H4 (cell line): Measurements from ENCODE around the gene CNOT3. TPM values are rescaled to one million over a fixed set of nuclear protein-coding genes. Genes with fewer than 3 reads are reported as not detected.
"Not testable (repeated sequence)": the region's sequence is repeated elsewhere in the genome, so short reads cannot be mapped to it uniquely, and the experiment has no call there.

Experiments
- DNase-seq: peaks from one replicate; pipeline ENCODE4 v3.0.0-alpha.2; 2015; ENCODE audit warnings: low spot score
- total RNA-seq: library from RNA; depleted of rRNA; stranded (reverse); fragments of >200 nt; shearing (Covaris generic); gene quantifications from 2 replicates; pipeline ENCODE4 v1.2.3, GENCODE V29; 2014; rRNA removed

CNOT3 gene
- total RNA-seq = 18.6 and 27.5 TPM in 2 replicates

DNA sequence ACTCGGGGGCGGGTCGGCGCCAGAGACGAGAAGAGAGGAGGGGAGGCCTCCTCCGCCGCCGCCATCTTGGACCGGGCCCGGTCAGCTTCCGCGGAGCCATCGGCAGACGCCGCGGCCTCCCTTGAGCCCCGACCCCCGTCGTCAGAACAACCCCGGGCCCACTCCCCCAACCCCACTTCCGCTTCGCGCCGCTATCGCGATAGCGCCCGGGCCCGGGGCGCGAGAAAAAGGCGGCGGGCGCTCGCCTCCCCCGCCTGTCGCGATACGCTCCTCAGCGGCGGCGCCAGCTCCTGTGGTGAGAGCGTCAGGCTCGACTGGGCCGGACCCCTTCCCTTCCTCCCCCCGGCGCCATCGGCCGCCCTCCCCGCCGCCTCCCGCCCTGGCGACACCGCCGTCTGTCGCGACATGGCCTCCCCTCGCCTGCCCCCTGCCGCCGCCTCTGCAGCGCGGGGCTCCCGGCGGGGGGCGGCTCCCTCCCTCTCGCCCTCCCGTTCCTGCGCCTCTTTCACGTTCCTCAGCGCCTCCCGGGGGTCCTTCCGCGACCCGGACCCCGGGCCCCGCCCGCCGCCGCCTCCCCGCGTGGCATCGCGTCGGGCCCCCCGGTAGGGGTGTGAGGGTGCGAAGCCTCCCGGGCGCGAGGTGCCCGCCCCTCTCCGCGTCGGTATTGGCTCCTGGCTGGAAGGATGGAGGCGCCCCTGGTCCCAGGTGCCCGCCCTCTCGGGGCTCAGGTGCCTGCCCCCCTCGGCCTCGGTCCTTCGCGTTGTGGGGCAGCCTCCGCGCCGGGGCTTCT, at the start of gene CNOT3:
TSS of gene CNOT3 (plus strand) at position 64 of the 790 bp plus-strand sequence. CDS start 5,217 bp downstream, outside the sequence.
- DNase-seq = no peak

DNA sequence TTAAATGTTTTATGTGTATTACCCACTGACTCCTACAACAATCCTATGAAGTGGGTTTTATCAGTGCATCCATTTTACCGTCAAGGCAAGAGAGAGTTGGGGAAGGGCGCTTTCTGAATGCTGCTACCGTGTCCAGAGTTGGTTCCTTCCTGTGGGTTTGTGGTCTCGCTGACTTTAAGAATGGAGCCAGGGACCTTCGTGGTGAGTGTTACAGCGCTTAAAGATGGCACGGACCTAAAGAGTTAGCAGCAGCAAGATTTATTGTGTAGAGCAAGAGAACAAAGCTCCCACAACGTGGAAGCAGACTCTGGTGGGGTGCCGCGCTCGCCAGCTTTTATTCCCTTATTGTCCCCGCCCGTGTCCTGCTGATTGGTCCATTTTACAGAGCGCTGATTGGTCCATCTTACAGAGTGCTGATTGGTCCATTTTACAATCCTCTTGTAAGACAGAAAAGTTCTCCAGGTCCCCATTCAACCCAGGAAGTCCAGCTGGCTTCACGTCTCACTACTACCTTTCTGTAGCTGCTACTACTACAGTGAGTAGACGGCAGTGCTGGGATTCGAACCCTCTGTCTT, 43.0 kb upstream of the CNOT3 start:
- no peak for DNase-seq

DNA sequence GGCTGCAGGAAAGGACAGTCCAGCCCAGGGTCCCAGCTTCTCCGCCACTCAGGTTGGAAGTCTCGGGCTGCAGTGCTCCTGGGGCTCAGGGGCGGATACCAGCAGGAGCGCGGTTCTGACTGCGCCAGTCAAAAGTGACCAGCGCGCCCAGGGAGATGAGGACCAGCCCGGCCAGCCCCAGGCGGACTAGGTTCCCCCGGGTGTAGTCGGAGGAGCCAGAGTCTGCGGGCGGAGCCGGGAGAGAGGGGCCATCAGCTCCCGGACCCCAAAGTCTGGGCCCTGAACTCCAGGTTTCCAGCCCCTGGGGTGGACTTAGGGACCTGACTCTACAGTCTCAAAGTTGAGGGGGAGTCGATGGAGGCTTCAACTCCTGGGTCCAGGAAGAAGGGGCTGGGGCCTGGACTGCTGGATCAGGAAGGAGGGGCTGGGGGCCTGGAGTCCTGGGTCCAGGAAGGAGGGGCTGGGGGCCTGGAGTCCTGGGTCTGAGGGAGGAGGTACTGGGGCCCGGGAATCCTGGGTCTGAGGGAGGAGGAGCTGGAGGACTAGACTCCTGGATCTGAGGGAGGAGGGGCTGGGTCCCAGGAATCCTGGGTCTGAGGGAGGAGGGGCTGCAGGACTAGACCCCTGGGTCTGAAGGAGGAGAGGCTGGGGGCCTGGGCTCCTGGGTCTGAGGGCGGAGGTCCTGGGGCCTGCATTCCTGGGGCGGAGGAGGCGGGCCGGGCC, 42.3 kb upstream of the CNOT3 start:
- no peak for DNase-seq

DNA sequence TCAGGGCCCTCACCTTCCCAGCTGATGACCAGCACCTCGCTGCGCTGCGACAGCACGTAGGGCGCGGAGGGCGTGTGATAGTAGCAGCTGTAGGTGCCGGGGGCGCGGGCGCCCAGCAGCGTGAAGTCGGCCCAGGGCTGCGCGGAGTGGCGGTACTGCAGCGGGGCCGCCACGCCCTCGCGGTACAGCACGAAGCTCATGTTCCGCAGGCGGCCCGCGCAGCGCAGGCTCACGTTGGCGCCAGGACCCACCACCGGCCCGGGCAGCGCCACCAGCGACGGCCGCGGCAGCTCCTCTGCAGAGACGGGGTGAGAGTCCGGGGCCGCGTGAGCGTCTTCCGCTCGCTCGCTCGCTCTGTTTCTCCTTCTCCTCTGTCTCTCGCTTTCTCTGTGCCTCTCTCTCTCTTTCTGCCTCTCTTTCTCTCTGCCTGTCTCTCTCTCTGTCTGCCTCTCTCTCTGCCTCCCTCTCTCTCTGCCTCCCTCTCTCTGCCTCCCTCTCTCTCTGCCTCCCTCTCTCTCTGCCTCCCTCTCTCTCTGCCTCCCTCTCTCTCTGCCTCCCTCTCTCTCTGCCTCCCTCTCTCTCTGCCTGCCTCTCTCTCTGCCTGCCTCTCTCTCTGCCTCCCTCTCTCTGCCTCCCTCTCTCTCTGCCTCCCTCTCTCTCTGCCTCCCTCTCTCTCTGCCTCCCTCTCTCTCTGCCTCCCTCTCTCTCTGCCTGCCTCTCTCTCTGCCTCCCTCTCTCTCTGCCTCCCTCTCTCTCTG, 41.5 kb upstream of the CNOT3 start:
- not testable (repeated sequence) for DNase-seq

DNA sequence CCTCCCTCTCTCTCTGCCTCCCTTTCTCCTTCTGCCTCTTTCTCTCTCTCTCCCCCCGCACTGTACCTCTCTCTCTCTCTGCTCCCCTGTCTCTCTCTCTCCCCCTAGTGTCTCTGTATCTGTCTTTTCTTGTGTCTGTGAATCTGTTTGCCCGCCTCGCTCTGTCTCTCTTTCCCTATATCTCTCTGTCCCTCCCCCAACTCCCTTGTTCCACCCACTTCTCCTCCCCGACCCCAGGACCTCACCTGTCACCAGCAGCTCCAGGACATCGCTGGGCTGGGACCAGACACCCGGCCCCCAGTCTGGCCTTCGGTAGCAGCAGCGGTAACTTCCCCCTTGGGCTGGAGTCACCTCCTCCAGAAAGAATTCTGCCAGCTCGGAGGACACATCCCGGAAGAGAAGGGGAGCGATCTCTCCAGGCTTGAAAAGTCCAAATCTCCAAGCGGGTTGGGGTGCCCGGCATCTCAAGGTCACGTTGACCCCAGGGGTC, 40.9 kb upstream of the CNOT3 start:
- no peak for DNase-seq

DNA sequence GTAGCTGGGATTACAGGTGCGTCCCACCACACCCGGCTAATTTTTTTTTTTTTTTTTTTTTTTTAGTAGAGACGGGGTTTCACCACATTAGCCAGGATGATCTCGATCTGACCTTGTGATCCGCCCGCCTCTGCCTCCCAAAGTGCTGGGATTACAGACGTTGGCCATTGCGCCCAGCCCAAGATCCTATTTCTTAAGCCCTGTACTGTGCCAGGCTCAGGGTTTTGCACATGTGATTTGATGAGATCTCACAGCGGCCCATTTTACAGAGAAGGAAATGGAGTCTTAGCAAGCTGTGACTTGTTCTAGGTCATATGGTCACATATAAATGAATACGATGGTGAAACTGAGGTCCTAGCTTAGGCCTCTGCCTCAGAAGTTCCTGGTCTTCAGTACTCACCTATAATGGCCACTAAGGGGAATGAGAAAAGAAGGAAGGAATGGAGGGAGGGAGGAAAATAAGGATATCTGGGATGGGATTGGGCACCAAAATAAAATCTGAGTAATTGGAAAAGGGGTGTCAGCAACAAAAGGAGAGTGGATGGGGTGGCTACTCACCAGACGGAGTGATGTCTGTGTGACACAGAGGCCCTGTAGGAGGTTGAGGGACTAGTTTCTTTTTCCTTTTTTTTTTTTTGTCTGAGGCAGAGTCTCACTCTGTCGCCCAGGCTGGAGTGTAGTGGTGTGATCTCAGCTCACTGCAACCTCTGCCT, 38.2 kb upstream of the CNOT3 start:
- no peak for DNase-seq

DNA sequence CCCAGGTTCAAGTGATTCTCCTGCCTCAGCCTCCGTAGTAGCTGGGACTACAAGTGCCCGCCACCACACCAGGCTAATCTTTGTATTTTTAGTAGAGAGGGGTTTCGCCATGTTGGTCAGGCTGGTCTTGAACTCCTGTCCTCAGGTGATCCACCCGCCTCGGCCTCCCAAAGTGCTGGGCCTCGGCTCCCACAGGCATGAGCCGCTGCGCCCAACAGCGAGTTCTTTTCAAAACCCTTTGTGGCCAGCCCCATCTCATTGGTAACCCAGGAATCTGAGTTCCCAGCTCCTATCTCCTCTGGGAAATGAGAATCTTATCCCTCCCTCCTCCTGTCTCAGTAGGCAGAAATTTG, 37.7 kb upstream of the CNOT3 start:
- DNase-seq = not testable (repeated sequence)

DNA sequence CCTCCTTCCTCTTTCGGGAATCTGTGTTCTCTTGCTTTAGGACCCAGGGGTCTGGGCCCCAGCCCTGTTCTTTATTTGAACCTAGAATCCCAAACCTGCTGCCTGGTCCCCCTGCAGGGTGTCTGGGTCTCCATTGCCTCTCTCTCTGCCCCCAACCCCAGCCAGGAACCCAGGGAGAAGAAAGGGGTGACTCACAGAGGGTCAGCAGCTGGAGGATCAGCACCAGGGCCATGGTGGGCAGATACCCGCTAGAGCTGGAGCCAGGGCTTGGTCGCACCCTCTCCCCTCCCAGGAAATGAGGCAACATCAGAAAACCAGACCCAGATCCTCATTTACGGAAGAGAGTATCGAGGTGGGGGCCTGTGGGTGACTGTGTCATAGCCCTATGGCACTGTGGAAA, 37.0 kb upstream of the CNOT3 start, which contains the start of gene OSCAR:
TSS of gene OSCAR (minus strand) at position 243 of the 400 bp plus-strand sequence. CDS start at position 232, 11 bp downstream.
- DNase-seq = no peak

DNA sequence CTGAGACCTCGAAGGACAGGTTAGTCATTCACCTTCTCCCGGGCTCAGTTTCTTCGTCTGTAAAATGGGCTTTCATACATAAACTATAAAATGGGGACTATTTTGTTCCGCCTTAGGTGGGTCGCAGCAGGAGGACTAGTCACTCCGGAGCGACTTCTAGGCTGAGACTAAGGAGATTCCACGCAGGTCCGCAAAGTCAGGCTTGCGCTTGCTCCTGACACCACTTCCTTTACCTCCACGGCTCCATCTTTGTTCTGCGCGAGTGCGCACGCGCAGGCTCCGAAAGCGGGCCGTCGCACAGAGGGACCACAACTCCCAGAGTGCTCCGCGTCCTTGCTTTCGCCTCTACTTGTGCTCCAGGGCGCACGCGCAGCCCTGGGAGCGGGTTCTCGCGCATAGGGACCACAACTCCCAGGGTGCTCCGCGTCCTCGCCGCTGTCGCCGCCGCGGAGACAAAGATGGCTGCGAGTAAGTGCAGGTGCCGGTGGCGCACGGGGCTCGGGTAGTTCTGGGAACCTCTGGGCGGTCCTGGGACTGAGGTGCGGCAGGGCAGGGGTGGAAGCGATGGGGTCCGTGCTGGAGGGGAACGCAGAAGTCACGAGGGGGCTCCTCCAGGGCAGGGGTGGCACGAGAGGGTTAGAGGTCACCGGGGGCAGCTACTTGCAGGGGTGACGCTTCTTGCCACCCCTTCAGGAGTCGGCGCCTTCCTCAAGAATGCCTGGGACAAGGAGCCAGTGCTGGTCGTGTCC, 35.0 kb upstream of the CNOT3 start, which contains the start of gene NDUFA3:
TSS of gene NDUFA3 (plus strand) at position 435 of the 749 bp plus-strand sequence. CDS start at position 459, 24 bp downstream.
- peak; percentile 99 for DNase-seq

DNA sequence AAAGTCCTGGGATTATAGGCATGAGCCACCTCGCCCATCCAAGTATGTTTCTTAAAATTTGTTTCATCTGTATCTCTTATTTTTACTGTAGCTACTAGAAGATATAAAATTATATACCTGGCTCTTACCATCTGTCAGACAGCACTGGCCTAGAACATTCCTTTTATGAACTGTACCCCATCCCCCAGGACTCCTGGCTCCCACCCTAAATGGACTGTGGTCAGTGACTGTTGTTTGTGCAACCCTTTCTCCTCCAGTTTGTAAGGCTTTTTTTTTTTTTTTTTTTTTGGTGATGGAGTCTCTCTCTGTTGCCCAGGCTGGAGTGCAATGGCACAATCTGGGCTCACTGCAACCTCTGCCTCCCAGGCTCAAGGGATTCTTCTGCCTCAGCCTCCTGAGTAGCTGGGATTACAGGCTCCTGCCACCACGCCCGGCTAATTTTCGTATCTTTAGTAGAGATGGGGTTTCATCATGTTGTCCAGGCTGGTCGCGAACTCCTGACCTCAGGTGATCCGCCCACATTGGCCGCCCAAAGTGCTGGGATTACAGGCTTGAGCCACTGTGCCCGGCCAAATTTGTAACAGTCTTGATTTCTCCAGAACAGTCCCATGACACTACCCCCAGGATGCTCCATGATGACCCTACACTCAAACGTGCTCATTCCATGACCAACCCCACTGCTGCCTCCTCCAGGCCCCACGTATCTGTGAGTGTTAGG, 32.4 kb upstream of the CNOT3 start:
- no peak for DNase-seq

DNA sequence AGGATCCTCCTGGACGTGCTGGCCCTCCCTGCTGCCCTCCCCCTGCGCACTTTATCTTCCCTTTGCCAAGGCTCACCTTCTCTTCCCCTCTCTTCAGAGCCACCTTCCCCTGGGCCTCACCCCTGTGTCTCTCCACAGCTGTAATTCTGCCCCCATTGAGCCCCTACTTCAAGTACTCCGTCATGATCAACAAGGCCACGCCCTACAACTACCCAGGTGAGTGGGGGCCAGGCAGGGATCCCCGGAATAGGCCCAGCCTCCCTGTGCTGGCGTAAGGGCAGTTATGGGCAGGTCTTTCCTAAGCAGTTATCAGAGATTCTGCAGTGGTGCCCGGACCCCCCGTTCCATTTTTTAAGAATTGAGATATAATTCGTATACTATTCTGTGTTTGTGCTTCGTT, 31.8 kb upstream of the CNOT3 start:
- no peak for DNase-seq

DNA sequence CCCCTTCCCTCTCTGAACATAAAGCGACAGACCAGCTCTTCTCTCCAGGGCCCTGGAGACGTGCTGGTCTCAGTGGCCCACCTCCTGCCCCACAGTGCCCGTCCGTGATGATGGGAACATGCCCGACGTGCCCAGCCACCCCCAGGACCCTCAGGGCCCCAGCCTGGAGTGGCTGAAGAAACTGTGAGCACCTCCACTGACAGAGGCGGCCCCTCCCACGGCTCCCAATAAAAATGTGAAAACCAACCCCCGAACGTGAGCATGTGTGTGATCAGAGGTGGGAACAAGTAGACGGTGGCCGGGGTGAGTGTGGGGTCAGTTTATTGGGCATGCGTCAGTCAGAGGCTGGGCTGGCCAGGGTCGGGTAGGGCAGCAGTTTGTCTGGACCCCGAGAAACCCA, 30.8 kb upstream of the CNOT3 start:
- DNase-seq = no peak

DNA sequence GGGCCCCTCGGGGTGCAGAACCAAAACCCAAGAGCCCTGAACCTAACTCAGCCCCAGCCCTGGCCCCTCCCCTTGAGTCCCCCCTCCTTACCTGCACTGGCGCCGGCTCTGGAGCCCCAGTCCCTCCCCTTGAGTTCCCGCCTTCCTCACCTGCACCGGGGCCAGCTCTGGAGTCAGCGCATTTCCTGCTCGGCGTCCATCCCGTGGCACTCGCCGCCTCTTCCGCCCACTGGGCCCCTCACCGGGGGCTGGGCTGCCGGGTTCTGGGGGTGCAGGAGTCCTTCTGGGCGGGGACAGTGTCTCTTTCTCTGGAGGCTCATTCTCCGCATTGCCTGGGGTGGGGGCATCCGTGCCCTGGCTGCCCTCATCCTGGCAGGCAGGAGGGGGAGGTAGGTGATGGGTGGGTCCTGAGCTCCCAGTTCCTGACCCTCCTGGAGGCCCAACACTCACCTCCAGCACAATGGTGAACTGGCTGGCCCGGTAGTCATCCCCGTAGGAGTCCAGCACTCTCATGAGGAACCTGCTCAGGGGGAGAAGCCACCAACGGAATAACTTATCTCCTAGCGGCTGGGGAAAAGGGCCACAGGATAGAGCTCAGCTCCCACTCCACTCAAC, 29.6 kb upstream of the CNOT3 start:
- DNase-seq = no peak

DNA sequence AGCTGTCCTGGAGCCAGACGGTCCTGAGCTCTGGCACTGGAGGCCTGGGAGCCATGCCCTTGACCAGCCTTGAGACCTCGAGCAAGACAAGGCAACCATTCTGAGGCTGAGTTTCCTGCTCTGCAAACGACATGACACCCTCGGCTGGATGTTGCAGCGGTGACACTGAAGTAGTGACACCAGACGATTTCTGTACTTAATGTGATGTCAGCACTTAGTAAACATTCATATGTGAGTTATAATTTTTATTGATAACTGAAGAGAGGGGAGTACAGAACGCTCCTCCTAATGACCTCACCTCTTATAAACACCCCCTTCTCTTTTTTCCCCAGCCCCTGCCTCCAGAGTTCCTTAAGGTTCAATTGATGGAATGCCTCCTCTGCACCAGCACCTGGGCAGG, 29.1 kb upstream of the CNOT3 start:
- no peak for DNase-seq

DNA sequence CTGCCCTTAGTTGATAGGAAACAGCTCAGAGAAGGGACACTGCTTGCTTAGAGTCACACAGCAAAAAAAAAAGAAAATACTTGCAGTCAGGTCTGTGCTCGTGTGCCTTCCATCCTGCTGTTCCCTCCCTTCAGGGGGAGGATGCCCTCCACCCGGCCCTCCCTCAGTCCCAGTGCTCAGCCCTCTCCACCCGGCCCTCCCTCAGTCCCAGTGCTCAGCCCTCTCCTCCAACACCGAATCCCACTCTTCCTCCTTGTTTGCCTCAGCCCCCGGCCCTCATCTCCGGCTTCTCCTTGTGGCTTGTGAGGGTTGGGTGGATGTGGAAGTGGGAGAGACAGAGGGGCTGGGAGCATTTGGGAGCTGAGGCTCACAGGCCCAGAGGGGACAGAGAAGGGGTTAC, 27.9 kb upstream of the CNOT3 start:
- DNase-seq = no peak

DNA sequence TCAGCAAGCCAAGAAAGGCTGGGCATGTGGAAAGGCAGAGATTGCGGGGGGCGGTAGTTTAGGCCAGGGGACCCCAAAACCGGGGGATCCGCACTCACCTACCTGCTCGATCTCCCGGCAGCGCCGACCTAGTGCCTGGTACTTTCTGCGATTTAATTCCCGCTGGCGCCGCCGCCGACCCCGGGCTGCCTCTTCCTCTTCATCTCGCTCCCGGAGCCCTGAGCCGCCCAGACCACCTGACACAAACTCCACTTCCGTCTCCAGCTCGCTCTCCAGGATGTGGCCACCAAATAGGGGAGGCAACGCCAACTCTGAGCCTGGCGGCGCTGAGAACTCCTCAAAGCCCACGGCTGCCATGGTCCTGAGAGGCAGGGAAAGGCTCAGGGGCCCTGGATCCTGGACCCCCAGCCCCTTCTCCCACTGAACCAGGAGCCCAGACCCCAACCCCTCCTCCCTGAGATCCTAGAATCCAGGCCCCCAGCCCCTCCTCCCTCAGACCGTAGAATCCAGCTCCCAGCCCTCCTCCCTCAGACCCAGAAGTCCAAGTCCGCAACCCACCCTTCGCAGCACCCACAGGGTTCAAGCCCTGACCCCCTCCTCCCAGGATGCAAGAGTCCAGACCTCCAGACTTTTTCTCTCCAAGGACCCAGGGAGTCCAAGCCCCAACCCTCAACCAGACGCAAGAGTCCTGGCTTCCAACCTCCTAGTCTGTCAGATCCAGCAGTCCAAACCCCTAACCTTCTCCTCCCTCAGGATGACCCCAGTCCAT, 23.0 kb upstream of the CNOT3 start:
- DNase-seq = no peak

DNA sequence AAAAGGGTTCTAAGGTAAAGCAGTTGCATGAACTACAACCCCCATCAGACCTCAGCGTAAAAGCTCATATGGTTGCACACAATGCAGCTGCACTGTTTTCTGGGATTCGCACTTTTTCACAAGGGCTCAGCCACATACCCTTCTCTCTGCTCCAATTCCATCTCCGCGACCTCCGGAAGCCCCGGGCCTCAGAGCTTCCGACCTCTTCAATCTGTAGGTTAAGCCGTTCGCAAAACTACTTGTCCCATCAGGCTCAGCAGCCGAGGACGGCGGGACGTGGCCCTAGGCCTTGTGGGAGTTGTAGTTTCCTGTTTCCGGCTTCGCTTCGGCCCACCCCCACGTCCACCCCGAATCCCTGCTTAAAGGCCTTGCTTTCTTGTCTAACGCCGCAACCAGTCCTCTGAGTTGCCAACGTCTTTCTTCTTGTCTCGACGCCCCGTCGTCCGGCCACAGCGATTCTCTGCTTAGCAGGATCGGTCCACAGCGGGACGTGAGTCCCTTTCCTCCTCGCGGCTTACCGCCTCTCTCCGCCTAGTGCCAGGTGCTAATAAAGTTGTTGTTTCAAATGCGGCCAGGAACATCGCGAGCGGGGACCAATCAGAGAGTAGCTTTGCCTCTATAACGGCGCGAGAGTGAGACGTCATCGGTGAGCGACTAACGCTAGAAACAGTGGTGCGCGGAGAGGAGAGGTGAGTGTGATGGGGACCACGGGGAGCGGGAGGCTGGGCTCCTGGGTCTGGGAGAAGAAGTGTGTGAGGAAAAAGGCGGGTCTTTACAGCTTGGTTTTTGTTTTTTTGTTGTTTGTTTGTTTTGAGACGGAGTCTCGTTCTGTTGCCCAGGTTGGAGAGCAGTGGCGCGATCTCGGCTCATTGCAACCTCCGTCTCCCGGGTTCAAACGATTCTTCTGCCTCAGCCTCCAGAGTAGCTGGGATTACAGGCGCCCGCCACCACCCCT, 22.2 kb upstream of the CNOT3 start, which contains the start of the genes PRPF31 and TFPT:
TSS of gene PRPF31 (plus strand) at position 646 of the 955 bp plus-strand sequence. CDS start 2,525 bp downstream, outside the sequence.
TSS of gene TFPT (minus strand) at position 549 of the 955 bp plus-strand sequence. CDS start at position 161, 388 bp downstream.
- peak; percentile 100 for DNase-seq
